WERI-Rb-1 (cell line): ENCODE data around the gene TEX19.
"Not testable (repeated sequence)": the region's sequence is repeated elsewhere in the genome, so short reads cannot be mapped to it uniquely, and the experiment has no call there.

Source experiments
- DNase-seq: peaks from one replicate; pipeline ENCODE4 v3.0.0-alpha.2; 2020
- H3K27ac ChIP-seq: fragments of 250-450 bp; sonication (Bioruptor Pico); 2 replicates; pipeline ENCODE4 v1.5.1; 2020; ENCODE audit warnings: mild to moderate bottlenecking, moderate library complexity
- H3K27me3 ChIP-seq: fragments of 250-450 bp; sonication (Bioruptor Pico); 2 replicates; pipeline ENCODE4 v1.5.1; 2021; ENCODE audit warnings: mild to moderate bottlenecking, low read depth, moderate library complexity; ENCODE audit not compliant: insufficient read depth, severe bottlenecking
- H3K36me3 ChIP-seq: fragments of 250-450 bp; sonication (Bioruptor Pico); 2 replicates; pipeline ENCODE4 v1.5.1; 2020; ENCODE audit warnings: mild to moderate bottlenecking, moderate library complexity
- H3K4me3 ChIP-seq: 2 replicates; pipeline ENCODE4 v1.5.1; 2011; ENCODE audit warnings: low read depth, mild to moderate bottlenecking, control low read depth, low read length
- H3K9me3 ChIP-seq: fragments of 250-450 bp; sonication (Bioruptor Pico); 2 replicates; pipeline ENCODE4 v1.5.1; 2021; ENCODE audit warnings: mild to moderate bottlenecking, moderate library complexity; ENCODE audit not compliant: severe bottlenecking
- TF ChIP-seq, protein P1 (sequence below): IDR thresholded peaks from 2 replicates; pipeline ENCODE4 v1.5.1; 2011; ENCODE audit warnings: low read depth, mild to moderate bottlenecking, control low read depth, inconsistent platforms, low read length

TEX19 gene

DNA sequence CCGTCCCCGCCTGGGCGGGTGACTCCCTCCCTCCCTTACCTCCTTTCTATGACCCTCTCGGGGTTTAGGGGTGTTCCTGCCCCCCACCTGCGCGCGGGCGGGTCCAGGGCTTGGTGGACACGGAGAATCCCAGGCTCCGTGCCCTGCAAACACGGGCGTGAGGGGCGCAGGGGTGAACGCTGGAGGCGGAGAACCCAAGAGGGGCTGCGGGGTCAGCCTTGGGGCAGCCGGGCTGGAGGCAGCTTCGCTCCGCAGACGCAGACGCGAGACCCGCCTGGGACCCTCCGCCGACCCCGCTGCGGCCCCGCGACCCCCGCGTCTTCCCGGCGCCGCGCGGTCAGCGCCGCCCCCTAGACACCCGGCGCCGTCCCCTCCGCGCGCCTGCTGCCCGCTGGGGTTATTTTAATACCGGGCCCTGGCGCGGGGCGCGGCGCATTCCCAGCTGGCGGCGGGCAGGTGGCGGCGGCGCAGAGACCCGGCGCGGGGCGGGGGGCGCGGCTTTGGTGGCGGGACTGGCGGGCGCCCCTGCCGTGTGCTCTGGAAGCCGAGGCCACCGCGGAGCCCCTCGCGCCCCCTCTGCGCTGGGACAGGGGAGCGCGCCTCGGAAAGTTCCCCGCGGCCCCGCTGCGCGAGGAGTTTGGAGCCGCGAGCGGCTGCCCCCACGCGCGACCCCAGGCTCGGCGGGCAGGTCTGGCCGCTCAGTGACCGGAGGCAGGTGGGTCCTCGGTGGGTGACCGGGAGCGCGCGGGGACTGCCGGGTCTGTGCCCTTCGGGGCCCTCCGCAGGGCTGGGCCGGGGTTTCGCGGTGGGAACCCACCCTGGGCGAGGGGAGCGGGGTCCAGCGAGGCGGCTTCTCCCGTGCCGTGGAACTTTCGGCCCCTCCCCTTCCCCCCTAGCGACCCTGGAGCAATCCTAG is 12.5 kb downstream of the TEX19 start, which contains the start of gene UTS2R:
Gene UTS2R, plus strand, starts transcription at position 433 of the 916 bp plus-strand sequence. CDS start 2,560 bp downstream, outside the sequence.
- Histone ChIP-seq H3K27ac (peak within 1 kb of the TSS; percentile 55), H3K36me3 (no peaks in the 10 kb centered on the region), H3K27me3 (no peaks in the 10 kb centered on the region), H3K4me3 (peak within 1 kb of the TSS; percentile 42), H3K9me3 (no peaks in the 10 kb centered on the region)
- no peak for DNase-seq
- TF ChIP-seq, protein P1, sequence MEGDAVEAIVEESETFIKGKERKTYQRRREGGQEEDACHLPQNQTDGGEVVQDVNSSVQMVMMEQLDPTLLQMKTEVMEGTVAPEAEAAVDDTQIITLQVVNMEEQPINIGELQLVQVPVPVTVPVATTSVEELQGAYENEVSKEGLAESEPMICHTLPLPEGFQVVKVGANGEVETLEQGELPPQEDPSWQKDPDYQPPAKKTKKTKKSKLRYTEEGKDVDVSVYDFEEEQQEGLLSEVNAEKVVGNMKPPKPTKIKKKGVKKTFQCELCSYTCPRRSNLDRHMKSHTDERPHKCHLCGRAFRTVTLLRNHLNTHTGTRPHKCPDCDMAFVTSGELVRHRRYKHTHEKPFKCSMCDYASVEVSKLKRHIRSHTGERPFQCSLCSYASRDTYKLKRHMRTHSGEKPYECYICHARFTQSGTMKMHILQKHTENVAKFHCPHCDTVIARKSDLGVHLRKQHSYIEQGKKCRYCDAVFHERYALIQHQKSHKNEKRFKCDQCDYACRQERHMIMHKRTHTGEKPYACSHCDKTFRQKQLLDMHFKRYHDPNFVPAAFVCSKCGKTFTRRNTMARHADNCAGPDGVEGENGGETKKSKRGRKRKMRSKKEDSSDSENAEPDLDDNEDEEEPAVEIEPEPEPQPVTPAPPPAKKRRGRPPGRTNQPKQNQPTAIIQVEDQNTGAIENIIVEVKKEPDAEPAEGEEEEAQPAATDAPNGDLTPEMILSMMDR: no peak

DNA sequence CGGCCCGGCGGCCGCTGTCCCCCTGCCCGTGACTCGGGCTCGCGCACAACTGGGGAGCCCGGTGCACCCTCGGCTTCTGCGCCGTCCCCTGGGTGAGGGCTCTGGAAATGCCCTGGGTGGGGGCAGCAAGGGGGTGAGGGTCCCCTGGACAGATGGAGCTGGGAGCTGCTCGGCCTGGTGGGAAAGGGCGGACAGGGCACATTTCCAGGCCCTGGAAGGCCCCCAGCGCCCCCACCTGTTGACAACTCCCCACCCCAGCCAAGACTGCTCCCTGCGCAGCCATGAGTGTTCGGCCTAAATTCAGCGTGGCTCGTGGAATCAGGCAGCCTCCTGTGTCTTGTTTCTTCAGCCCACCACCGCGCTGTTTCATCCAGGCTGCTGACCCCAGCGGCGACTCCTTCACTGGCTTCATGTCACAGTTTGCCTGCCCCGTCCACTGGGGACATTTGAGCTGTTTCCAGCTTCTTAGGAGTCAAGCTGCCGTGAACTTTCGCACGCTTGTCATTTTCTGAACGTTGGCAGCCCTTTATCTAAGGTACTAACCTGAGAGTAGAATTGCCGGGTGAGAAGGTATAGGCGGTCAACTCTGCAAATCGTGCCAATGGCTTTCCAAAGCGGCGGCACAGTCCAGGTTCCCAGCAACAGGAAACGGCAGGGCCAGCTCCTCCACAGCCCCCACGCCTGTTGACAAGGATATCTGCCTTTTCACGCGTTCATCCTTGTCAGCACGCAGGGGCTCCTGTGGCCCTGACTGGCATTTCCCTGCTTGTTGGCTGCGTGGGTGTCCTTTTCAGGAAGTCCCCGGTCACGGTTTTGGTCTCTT is 13.4 kb downstream of the TEX19 start:
- Histone ChIP-seq H3K36me3 (no peaks in the 10 kb centered on the region), H3K27ac (peak overlapping the region; percentile 23; the same call in 1 of the 2 replicates), H3K27me3 (no peaks in the 10 kb centered on the region), H3K4me3 (peak overlapping the region; percentile 40), H3K9me3 (no peaks in the 10 kb centered on the region)
- DNase-seq: no peak
- TF ChIP-seq, protein P1: no peak

DNA sequence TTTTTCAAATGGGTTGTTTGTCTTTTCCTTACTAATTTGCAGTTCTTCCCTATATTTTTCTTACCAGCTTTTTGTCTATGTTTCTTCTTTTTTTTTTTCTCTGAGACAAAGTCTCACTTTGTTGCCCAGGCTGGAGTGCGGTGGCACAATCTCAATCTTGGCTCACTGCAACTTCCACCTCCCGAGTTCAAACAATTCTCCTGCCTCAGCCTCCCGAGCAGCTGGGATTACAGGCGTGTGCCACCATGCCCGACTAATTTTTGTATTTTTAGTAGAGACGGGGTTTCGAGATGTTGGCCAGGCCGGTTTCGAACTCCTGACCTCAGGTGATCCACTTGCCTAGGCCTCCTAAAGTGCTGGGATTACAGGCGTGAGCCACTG is 14.0 kb downstream of the TEX19 start:
- H3K4me3 ChIP-seq, H3K27me3 ChIP-seq, H3K9me3 ChIP-seq, H3K27ac ChIP-seq, DNase-seq, H3K36me3 ChIP-seq: not testable (repeated sequence)

DNA sequence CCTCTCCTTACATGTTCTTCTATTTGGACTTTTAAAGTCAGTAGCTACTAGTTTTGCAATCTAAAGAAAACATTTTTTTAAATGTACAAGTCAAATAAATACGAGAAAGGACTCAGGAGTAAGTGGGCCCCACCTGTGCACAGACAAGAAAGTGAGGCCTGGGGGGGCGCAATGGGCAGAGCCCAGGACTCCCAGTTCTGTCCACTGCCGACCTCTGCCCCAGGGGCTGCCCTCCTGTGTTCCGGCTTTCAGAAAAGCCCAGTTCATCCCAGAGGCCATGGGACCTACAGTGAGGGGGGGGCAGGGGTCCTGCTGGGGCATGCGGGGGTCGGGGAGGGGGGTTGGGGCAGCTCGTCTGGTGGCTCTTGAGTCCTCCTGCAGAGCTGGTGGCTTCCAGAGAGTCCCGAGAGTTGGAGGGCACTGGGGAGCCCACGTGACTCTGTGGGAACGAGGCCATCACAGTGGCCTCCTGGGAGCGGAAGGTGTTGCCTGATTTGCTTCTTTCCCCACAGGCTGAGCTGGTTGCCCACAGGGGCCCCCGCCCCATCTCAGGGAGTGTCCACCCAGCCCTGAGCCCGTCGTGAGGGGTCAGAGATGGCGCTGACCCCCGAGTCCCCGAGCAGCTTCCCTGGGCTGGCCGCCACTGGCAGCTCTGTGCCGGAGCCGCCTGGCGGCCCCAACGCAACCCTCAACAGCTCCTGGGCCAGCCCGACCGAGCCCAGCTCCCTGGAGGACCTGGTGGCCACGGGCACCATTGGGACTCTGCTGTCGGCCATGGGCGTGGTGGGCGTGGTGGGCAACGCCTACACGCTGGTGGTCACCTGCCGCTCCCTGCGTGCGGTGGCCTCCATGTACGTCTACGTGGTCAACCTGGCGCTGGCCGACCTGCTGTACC is 14.9 kb downstream of the TEX19 start:
- Histone ChIP-seq H3K27me3 (no peaks in the 10 kb centered on the region), H3K4me3 (no peak overlapping the region), H3K36me3 (no peaks in the 10 kb centered on the region), H3K27ac (no peak overlapping the region), H3K9me3 (no peaks in the 10 kb centered on the region)
- DNase-seq: no peak
- TF ChIP-seq, protein P1: no peak

DNA sequence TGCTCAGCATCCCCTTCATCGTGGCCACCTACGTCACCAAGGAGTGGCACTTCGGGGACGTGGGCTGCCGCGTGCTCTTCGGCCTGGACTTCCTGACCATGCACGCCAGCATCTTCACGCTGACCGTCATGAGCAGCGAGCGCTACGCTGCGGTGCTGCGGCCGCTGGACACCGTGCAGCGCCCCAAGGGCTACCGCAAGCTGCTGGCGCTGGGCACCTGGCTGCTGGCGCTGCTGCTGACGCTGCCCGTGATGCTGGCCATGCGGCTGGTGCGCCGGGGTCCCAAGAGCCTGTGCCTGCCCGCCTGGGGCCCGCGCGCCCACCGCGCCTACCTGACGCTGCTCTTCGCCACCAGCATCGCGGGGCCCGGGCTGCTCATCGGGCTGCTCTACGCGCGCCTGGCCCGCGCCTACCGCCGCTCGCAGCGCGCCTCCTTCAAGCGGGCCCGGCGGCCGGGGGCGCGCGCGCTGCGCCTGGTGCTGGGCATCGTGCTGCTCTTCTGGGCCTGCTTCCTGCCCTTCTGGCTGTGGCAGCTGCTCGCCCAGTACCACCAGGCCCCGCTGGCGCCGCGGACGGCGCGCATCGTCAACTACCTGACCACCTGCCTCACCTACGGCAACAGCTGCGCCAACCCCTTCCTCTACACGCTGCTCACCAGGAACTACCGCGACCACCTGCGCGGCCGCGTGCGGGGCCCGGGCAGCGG is 15.7 kb downstream of the TEX19 start:
- Histone ChIP-seq H3K9me3 (no peaks in the 10 kb centered on the region), H3K27me3 (no peaks in the 10 kb centered on the region), H3K27ac (no peak overlapping the region), H3K36me3 (no peaks in the 10 kb centered on the region), H3K4me3 (no peak overlapping the region)
- TF ChIP-seq, protein P1: no peak
- DNase-seq: no peak
